SW480 (cell line): ENCODE results near the gene BYSL.

ENCODE experiments used
- DNase-seq: peaks from one replicate; pipeline ENCODE4 v3.0.0-alpha.2; 2016; ENCODE audit warnings: low spot score

BYSL gene, protein sequence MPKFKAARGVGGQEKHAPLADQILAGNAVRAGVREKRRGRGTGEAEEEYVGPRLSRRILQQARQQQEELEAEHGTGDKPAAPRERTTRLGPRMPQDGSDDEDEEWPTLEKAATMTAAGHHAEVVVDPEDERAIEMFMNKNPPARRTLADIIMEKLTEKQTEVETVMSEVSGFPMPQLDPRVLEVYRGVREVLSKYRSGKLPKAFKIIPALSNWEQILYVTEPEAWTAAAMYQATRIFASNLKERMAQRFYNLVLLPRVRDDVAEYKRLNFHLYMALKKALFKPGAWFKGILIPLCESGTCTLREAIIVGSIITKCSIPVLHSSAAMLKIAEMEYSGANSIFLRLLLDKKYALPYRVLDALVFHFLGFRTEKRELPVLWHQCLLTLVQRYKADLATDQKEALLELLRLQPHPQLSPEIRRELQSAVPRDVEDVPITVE

DNA sequence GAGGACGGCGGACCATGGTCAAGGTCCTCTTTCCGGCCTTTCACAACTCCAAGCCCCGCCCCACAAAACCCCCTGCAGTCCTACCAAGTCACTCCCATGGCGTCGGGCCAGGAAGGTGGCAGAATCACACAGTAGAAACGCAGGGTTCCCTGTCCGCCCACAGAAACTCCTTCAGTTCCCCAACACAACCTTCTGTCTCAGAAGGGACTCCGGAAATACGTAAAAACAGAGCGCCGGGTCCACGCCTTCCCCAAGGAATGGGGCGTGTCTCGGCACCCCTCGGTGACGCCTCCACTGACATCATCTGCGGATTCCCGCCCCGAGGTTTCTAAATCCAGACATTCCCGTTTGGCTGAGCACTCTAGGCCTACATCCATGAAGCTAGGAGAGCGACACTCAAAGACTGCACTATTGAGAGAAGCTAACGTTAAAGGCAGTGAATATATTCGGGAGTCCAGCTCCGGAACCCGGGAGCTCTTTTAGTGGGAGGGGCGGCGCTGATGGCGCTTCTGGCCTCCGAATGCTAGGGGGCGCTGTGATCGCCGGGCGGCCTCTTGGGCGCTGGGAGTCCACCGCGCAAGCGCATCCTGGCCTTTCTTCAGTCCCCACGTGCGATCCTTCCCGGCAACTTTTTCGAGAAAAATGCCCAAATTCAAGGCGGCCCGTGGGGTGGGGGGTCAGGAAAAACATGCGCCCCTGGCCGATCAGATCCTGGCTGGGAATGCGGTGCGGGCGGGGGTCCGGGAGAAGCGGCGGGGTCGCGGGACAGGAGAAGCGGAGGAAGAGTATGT lies at the start of gene BYSL, which contains the start of gene MED20:
BYSL (plus strand) TSS at position 579 of the 791 bp plus-strand sequence; CDS start at position 643, 64 bp downstream.
MED20 (minus strand) TSS at position 219 of the 791 bp plus-strand sequence; CDS start at position 98, 121 bp downstream.
- DNase-seq = peak; percentile 91

DNA sequence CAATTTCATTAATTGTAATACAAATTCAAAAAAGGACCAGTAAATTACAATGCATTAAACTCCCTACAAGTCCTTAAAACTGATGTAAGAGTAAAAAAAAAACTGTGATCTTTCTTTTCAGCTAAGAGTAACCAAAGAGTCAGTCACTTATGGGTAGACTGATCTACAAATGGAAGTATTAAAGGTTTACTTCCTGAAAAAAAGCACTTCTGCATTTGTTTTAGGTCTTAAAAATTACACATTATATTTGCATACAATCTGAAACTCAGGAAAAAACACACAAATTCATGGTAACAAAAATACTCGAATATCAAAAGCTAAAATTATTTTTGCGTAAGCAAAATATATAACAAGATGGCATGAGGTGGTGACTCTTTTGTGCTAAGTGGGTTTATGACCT lies 49.6 kb upstream of the BYSL start:
- no peak for DNase-seq

DNA sequence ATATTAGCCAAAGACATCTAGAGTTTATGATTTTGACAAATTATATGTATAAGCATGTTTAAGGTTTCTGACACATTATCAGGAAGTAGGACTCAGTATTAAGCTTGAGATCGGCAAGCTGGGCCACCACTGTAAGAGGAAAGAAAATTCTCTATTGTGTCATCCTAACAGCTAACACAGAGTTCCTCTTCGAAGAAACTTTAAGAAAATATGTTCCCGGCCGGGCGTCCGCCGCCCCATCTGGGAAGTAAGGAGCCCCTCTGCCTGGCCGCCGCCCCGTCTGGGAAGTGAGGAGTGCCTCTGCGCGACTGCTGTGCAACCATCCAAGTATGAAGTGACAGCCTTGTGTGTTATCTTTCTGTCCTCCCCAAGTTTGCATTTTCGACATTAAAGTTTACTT lies 49.2 kb upstream of the BYSL start:
- no peak for DNase-seq

DNA sequence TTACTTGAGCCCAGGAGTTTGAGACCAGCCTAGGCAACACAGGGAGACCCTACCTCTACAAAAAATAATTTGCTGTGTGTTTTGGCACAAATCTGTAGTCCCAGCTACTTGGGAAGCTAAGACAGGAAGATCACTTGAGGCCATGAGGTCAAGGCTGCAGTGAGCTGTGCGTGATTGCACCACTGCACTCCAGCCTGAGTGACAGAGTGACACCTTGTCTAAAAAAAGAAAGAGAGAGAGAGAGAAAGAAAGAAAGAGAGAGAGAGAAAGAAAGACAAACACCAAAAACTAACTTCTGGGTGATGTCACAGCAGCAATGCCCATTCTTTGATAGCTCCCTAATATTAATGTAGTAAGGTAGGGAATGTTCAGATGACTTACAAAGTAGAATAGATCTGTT lies 46.6 kb upstream of the BYSL start:
- DNase-seq = no peak

DNA sequence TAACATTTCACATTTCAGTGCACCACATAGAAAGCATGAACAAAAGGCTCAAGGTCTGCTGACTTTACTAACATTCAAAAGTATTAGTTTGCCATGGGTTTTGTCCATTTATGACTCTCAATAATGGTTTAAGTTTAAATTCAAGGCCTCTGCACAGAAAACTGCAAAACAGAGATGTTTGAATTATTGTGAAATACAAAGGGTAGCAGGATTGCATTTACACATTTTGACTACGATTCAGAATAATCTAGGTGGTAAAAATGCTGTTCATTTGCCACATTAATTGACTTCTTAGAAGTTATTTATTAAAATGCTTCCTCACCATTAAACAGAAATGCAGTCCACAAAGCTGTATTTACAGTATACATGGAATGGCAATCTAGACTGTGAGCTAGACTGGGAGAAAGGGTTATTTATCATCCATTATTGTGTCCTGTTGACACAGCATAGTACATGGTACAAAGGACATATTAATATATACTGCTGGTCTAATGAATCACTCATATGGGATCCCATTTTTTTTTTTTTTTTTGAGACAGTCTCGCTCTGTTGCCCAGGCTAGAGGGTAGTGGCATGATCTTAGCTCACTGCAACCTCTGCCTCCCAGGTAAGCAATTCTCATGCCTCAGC lies 44.1 kb upstream of the BYSL start:
- DNase-seq = no peak

DNA sequence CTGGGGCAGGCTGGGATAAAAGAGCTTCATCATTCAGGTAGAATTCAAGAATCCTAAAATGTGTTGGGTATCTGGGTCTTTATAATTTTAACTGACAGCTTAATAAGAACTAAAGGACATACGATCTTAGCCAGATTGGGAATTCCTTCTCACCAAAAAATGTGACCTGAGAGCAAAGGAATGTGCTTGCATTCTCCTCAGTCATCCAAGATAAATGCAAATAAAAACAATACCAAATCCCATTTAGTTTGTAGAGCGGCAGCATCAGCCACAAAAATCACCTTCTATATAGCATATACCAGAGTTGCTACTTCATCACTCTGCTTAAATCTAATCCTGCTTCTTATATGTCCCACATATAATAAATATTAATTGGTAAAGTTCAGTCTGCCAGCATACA lies 43.1 kb upstream of the BYSL start:
- DNase-seq = no peak

DNA sequence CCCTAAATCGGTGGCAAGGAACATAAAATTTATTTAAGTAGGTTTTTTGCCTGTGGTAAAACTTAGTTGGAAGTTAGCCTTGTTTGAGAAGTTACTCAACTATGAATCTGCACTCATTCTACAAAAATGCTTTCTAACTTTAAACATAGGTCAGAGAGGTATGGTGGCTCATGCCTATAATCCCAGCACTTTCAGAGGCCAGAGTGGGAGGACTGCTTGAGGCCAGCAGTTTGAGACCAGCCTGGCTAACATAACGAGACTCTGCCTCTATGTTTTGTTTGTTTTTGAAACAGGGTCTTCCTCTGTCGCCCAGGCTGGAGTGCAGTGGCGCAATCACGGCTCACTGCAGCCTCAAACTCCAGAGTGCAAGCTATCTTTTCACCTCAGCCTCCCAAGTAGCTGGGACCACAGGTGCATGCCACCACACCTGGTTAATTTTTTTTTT lies 42.3 kb upstream of the BYSL start:
- DNase-seq = no peak

DNA sequence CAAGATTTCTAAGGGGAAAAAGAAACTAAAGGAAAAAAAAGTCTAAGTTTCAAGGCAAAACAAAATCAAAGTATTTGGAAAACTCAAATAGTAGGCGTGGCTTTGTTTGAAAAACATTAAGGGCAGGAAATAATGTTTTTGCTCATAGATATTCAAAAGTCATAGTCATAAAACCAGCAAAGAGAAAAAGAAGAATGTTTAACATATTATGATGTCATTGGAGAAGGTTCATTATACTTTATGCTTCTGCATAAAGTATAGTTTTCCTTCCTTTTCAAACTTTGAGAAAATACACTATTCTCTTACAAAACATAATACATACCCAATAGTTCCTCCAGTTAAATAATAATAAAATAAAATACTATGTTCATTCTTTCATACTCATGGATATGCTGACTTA lies 39.8 kb upstream of the BYSL start:
- DNase-seq = no peak

DNA sequence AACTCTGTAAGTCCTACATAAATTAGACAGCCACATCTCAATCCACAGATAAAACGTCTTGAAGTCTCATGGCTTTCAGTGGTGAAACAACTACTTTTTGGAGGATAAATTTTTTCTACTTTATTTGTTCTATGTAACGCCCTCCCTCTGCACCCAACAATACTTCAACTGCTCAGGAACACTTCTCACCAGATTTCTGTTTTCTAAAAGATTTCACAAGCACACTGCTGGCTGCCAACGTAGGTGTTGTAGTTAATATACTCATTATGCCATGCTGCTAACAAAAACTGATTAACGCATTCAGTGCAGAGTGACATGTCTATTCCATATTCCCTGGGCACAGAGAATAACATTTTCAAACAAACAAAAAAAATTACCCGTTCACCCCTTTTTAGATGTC lies 36.3 kb upstream of the BYSL start:
- no peak for DNase-seq

DNA sequence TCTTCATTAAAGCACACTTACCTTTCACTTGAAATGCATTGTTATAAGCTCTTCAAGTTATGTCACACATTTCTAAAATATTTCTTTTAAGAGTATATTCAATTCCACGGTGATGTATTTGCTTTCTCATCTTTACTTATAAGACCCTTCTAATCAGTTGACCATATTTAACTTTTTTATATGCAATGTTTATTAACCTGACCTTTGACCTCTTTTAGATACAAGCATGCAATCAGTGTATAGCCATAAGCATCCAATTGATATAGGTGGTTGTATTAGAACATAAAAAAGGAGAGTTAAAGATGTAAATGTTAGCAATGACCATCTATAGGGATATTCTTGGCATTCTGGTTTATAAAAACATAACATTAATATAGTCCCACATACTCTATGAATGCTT lies 35.4 kb upstream of the BYSL start:
- DNase-seq = no peak

DNA sequence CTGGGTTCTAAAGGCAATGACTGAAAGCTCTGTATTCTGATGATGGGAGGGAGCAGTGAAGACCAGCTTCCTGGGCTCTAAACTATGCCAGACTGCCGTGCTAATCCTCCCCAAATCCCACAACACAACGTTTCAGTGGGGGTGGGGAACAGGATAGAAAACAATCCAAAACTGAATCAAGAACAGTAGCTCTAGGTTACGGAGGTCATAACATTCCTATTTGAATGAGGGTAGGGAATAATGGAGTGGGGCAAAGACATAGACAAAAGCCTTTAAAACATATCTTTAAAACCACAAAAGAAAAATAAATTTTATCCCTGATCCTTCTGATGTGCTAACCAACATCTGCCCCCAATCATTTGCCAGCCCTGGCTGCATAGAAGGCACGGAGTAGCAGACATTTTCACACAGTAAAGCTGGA lies 34.0 kb upstream of the BYSL start:
- DNase-seq = no peak

DNA sequence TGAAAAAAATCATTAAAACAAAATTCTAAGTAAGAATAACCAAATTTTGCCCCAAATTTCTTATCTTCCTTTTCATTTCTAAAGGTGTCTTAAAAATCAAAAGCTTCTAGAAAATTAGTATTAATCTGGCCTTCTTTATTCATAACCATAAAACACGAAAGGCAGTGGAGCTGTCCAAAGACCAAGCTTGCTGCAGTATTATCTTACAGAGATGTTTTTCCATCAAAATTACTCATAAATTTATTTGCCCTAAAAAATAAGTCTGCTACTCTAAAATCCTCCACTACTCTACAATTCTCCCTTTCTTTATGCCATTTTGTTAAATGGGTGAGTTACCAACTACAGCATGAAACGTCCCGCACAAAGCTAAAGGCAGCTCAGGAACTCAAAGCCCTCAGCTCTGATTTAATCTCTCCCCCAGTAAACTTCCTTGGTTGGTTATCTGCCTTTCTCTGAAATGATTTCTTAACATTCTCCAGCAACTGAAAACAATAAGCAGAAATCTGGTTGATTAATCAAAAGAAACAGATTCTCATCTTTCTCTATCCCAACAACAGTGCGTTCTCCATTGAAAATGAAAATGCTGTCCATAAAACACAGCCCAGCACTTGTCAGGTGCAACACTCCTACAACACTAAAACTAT lies 28.3 kb upstream of the BYSL start:
- DNase-seq = no peak

DNA sequence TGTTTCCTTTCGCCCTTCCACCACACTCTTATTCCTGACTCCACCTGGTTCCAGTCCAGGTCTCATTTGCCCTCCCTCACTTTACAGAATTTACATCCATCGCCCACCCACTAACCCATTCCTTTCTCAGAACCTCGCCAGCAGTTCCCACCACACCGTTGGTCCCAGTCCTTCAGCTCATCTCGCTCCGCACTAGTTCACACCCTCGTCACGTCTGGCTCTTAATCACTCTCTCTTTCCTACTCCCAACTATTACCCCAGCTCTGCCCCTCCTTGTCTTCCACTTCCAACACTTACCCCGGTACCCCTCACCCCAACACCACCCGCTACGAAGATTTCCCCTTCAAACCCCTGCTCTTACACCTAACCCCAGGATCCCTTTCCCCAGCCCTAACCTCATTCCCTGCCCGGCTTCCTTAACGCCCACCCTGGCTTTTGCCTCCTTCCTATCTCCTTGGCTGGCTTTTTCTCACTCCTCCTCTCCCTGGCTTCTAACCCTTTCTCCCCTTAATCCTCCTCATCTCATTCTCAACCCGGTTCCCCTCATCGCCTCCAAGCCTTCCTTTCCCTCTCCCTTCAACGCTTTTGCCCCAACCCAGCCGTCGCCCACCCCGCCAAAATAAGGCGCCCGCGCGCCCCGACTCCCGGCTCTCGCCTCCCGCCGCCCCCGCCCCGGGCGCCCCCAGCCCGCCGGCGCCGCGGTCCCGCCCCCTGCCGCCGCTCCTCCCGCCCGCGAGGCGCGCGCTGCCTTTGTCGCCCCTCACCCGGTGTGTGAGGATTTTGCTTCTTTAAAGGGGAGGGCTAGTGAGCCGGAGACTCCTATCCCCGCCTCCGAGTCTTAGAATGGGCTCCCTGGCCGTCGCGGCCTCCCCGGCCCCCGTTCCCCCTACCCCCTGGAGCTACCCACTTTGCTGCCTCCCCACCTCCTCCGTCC lies 26.7 kb upstream of the BYSL start:
- DNase-seq = no peak

DNA sequence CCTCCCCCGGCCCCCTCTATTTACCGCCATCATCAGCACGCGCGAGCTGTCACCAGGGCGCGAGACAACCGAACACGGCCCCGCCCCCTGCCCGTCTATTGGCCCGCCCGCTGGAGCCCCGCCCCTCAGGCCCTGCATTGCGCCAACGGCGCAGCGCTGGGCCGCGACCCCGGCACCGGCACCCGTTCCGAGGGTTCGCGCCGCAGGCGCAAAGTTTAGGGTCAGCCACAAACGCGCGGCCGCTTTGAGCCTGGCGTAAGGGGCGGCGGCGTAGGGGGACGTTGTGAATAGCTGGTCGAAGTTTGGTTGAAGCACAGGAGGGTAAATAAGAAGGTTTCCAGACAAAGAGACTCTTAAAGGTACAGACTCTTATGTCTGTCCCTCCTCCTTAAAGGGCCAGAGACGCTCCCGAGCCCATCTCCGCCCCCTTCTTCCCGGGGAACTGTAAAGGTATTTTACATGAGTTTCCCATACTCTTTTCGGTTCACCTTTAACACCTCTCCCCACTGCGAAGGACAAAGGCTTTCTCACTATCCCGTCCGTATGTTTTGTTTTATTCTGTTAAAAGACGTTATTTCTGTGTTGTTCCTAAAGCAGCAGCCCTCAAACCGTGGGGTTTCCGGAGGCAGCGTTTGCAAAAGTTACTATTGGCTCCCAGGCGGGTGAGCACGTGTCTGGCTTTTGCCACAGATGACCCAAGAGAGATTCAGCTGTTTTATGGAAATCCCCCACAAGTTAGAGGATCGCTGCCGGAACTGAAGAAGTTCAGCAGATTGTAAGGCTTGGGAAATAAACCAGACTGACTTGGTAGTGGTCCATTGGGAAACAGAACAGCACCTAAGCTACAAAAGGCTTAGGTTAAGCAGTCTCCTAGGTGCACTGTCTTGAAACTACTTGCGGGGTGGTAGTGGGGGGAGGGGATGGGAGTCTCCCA lies 25.7 kb upstream of the BYSL start, which contains the start of gene USP49:
USP49 (minus strand) TSS at position 76 of the 934 bp plus-strand sequence. CDS start 88,392 bp downstream, outside the sequence.
- peak; percentile 82 for DNase-seq

DNA sequence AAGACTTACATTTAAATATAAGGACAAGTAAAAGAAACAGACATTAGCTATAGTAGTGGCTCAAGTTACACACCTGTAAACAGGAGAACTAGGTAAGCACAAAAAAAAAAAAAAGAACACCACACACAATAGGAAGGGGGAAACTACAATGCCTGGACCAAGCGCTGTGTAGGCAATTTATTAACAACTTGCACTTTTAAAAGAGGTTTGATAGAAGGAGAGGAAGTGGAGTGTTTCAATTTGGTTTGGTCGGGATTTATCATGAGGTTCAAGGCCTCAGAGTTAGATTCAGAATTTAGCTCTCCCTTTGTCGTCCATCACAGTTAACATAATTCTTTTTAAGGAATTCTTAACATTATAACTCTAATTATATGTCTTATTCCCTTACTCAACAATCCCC lies 25.0 kb upstream of the BYSL start:
- DNase-seq = no peak

DNA sequence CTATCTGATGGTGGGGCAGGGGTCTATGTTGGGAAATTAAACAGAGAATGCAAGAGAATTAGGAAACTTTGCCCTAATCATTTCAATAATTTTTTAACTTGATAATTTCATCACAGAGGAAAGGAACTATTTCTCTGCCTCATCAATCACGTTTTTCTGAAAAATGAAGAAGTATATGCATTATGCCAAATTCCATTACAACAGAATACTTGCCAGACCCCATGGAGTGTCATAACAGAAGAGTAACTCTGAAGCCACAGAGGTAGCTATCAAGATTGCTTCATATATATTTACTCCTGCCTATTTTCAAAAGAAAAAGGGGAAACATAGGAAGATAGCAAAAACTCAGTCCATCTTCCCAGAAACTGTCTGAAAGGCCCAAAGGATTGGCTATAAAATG lies 20.4 kb upstream of the BYSL start:
- DNase-seq = no peak

DNA sequence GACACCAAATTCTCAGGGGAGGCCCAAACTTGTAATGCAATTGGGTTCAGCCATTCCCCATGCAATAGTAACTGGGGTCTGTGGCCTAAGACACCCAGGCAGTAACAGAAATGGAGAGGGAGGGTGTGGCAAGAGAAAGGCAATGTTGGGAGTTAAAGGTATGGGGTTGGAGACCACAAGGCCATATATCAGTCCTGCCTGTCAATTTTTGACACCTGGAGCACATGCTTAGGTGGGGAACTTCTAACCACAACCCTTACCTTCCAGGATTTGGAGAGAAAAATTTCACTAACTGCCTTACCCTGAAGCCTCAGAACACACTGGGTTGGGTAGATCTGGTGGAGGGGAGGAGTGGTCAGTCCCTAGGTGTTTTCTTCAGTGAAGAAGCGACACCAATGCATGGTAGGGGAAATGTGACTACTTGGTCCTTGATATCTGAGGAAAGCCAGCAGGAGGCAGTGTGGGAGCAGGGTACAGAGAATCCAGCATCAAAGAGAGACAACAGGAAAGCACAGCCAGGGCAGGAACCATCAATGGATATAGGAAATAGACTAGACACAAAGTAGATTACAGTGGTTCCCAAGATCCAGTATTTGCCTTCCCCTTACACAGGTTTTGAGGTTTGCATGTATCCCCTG lies 19.3 kb upstream of the BYSL start:
- DNase-seq = peak; percentile 24

DNA sequence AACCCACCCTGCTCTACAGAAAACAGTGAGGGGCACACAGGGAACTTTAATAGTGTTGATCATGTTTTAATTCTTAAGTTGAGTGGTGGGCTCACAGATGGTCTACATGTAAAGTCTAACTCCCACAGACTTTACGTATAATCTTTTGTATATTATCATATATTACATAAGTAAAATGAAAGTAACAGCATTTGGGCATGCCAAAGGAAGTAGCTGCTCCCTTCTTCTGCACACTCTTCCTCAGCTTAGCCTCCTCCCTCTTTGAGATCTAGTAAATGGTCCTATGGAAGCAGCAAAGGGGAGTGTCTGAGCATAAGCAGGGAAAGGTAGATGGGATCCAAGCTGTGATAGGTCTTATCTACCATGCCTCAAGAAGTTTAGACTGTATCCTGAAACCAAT lies 11.6 kb upstream of the BYSL start:
- no peak for DNase-seq

DNA sequence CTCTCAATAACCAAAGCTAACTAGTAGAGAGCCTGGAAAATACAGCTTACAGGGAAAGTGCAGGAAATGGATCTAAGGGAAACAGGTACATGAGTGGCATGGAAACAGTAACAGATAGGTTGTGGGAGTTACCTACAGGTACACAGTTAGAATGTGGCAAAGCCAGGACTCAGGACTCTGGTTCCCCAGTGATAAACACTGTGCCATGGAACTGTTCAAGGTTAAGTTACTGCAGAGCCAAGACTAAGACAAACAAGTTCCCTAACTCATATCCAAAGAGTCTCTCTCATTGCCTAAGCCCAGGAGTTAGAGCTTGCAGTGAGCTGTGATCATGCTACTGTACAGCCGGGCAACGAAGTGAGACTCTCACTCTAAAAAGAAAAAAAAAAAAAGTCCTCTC lies 7.0 kb upstream of the BYSL start:
- DNase-seq = no peak
